ENCODE results near the gene GNG13. TPM values are rescaled to one million over a fixed set of nuclear protein-coding genes. Genes with fewer than 3 reads are reported as not detected.
A peak's percentile ranks its signal among the peaks of the same experiment; 100 is the strongest.

The GNG13 gene
- total RNA-seq, 1 experiment from 2014 or later = not detected

- Histone ChIP-seq H4K5ac (ENCODE audit: insufficient read length, low read depth, low read length) (no peak overlapping the region), H4K20me1 (ENCODE audit: control insufficient read depth, insufficient read depth, insufficient read length) (no peaks in the 10 kb centered on the region), H2BK12ac (ENCODE audit: insufficient read length, low read depth, low read length) (no peak overlapping the region), H3K27ac (ENCODE audit: insufficient read length, low read depth, low read length) (no peak overlapping the region), H2BK15ac (ENCODE audit: low read depth, low read length) (no peak overlapping the region), H3K4me2 (ENCODE audit: insufficient read depth, insufficient read length, low read length) (no peak overlapping the region), H3K9me3 (ENCODE audit: control insufficient read depth, low read depth, low read length) (no peaks in the 10 kb centered on the region), H3K4ac (ENCODE audit: low read depth, low read length) (no peak overlapping the region), H3K56ac (ENCODE audit: insufficient read length, low read depth, low read length) (no peak overlapping the region), H2BK20ac (ENCODE audit: low read depth, low read length, poor library complexity, severe bottlenecking) (no peak overlapping the region), H3K23me2 (ENCODE audit: insufficient read length, low read depth, low read length, poor library complexity, severe bottlenecking) (peaks cover 11% of the 10 kb centered on the region), H3K79me2 (ENCODE audit: insufficient read depth, low read length) (no peaks in the 10 kb centered on the region; the same call in 1 of the 2 replicates), H3K14ac (ENCODE audit: insufficient read depth, low read length) (no peak overlapping the region), H3K27me3 (ENCODE audit: insufficient read depth, low read length) (no peaks in the 10 kb centered on the region), H3T11ph (ENCODE audit: low read length) (no peak overlapping the region), H3K18ac (ENCODE audit: insufficient read length, low read depth, low read length) (no peak overlapping the region), H3K23ac (ENCODE audit: insufficient read length, low read depth, low read length) (no peak overlapping the region), H2AFZ (ENCODE audit: low read length) (no peak overlapping the region), H3K79me1 (ENCODE audit: insufficient read depth, low read depth, low read length, poor library complexity, severe bottlenecking) (peaks cover 2% of the 10 kb centered on the region), H2BK120ac (ENCODE audit: low read depth, low read length, poor library complexity, severe bottlenecking) (no peak overlapping the region), H4K91ac (ENCODE audit: insufficient read length, low read depth, low read length) (no peak overlapping the region), H4K8ac (replicated peaks; ENCODE audit: insufficient read length, low read depth, low read length) (no peak overlapping the region), H2AK5ac (ENCODE audit: insufficient read length, low read length) (no peak overlapping the region), H3K9ac (ENCODE audit: extremely low read depth, insufficient read length, low read length) (no peak overlapping the region), H3K4me1 (ENCODE audit: insufficient read depth, low read length) (no peaks in the 10 kb centered on the region), H2BK5ac (ENCODE audit: insufficient read length, low read length) (no peak overlapping the region)
- Mint-ChIP-seq H3K4me1 (peaks cover 0 to 2% of the 10 kb centered on the region in 2 experiments; a peak in 1 of 4 replicates), H3K4me3 (peak overlapping the region; percentile 71 to 78), H3K9me3 (no peaks in the 10 kb centered on the region), H3K27ac (no peak overlapping the region), H3K36me3 (ENCODE audit: insufficient read depth in 1 of 3, low read depth in 3 of 3) (peaks cover 8 to 34% (median 21%) of the 10 kb centered on the region in 3 experiments; a peak in 6 of 7 replicates), H3K27me3 (ENCODE audit: low read depth) (no peaks in the 10 kb centered on the region)
- DNase-seq = no peak
- TF ChIP-seq, protein P1, sequence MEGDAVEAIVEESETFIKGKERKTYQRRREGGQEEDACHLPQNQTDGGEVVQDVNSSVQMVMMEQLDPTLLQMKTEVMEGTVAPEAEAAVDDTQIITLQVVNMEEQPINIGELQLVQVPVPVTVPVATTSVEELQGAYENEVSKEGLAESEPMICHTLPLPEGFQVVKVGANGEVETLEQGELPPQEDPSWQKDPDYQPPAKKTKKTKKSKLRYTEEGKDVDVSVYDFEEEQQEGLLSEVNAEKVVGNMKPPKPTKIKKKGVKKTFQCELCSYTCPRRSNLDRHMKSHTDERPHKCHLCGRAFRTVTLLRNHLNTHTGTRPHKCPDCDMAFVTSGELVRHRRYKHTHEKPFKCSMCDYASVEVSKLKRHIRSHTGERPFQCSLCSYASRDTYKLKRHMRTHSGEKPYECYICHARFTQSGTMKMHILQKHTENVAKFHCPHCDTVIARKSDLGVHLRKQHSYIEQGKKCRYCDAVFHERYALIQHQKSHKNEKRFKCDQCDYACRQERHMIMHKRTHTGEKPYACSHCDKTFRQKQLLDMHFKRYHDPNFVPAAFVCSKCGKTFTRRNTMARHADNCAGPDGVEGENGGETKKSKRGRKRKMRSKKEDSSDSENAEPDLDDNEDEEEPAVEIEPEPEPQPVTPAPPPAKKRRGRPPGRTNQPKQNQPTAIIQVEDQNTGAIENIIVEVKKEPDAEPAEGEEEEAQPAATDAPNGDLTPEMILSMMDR (conservative IDR thresholded peaks at IDR 0.05) = no peak
- WGBS (ENCODE audit: extremely low coverage, insufficient read length, low lambda C conversion rate) = no CpG with 5 or more reads among the region's 17 CpGs
These were observed 10.4 kb downstream of the GNG13 start for GRCh38 chr16:790086-790485.
